Lower lobe of right lung (tissue), 2 donors: ENCODE results near the gene SIGLEC6. TPM values are rescaled to one million over a fixed set of nuclear protein-coding genes. Genes with fewer than 3 reads are reported as not detected.
"Not testable (repeated sequence)": the region's sequence is repeated elsewhere in the genome, so short reads cannot be mapped to it uniquely, and the experiment has no call there.

Experiments used
- ATAC-seq, 2 donors: fragments of 200-7000 bp; cut with Tn5 transposase; one replicate each; pipeline ENCODE4 v1.9.1; 2020 to 2022; ENCODE audit warnings: mild to moderate bottlenecking in 2 of 2, moderate library complexity in 2 of 2
- DNase-seq: peaks from one replicate; pipeline ENCODE4 v3.0.0-alpha.2; 2020
- H3K27ac ChIP-seq: fragments of 200-600 bp; one replicate; pipeline ENCODE4 v1.8.0; 2022
- H3K27me3 ChIP-seq: fragments of 200-600 bp; one replicate; pipeline ENCODE4 v1.8.0; 2022; ENCODE audit warnings: low read depth
- H3K36me3 ChIP-seq: fragments of 200-600 bp; one replicate; pipeline ENCODE4 v1.8.0; 2022; ENCODE audit warnings: mild to moderate bottlenecking
- H3K4me1 ChIP-seq: fragments of 200-600 bp; one replicate; pipeline ENCODE4 v1.8.0; 2022
- H3K4me3 ChIP-seq: fragments of 200-600 bp; one replicate; pipeline ENCODE4 v1.8.0; 2022; ENCODE audit warnings: mild to moderate bottlenecking
- H3K9me3 ChIP-seq: fragments of 200-600 bp; one replicate; pipeline ENCODE4 v1.8.0; 2022
- intact Hi-C: fragments of 100-400 bp; cut with DNase I; formaldehyde crosslinking; loops from one replicate; pipeline ENCODE4 v1.11.0; 2022
- total RNA-seq: library from RNA; stranded (reverse); fragmentation: NEBNext Ultra II Directional; extraction: Animal tissue kit (Norgen Biotek cat#: 25700); gene quantifications from one replicate; pipeline ENCODE4 v1.2.1, GENCODE V29; 2021
- TF ChIP-seq, protein P1 (sequence below): fragments of 200-600 bp; IDR thresholded peaks from one replicate; pipeline ENCODE4 v1.8.0; 2022; ENCODE audit warnings: antibody characterized with exemption, mild to moderate bottlenecking
- donor health status: DM: no; HTN: yes; CAD: no; lungs with severe emphysema.

The SIGLEC6 gene
- total RNA-seq, 1 donor from 2014 or later = 6.5 TPM

DNA sequence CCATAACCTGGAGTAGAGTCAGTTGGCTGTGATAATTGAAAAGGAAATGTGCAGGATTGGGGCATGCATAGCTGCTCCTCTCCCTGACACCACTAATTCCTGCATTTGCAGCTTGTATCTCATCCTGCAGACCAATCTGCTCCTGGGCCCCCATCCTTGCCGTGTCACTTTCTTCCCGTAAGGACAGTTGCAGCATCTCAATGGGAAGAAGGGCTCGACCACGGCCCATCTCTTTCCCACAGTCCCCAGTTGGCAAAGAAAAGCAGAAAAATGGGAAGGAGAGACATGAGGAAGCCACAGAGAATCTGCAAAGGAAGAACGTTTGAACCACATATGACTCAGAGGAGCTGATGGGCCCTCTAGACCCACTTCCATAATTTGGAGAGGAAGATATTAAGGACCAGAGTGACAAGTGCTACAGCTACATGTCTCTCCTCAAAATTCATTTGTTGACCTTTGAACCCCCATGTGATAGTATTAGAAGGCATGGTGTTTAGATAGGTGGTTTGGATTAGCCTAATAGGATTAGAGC, 28.1 kb downstream of the SIGLEC6 start:
- TF ChIP-seq, protein P1, sequence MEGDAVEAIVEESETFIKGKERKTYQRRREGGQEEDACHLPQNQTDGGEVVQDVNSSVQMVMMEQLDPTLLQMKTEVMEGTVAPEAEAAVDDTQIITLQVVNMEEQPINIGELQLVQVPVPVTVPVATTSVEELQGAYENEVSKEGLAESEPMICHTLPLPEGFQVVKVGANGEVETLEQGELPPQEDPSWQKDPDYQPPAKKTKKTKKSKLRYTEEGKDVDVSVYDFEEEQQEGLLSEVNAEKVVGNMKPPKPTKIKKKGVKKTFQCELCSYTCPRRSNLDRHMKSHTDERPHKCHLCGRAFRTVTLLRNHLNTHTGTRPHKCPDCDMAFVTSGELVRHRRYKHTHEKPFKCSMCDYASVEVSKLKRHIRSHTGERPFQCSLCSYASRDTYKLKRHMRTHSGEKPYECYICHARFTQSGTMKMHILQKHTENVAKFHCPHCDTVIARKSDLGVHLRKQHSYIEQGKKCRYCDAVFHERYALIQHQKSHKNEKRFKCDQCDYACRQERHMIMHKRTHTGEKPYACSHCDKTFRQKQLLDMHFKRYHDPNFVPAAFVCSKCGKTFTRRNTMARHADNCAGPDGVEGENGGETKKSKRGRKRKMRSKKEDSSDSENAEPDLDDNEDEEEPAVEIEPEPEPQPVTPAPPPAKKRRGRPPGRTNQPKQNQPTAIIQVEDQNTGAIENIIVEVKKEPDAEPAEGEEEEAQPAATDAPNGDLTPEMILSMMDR = no peak
- ATAC-seq (peak; percentile 37 to 60), DNase-seq (no peak)
- no peaks in the 10 kb centered on the region for H3K9me3 ChIP-seq
- H3K27me3 ChIP-seq = no peaks in the 10 kb centered on the region
- no peak overlapping the region for H3K27ac ChIP-seq
- H3K4me1 ChIP-seq = peaks cover 5% of the 10 kb centered on the region
- intact Hi-C loops = no loop called here
- no peak overlapping the region for H3K4me3 ChIP-seq
- no peaks in the 10 kb centered on the region for H3K36me3 ChIP-seq

DNA sequence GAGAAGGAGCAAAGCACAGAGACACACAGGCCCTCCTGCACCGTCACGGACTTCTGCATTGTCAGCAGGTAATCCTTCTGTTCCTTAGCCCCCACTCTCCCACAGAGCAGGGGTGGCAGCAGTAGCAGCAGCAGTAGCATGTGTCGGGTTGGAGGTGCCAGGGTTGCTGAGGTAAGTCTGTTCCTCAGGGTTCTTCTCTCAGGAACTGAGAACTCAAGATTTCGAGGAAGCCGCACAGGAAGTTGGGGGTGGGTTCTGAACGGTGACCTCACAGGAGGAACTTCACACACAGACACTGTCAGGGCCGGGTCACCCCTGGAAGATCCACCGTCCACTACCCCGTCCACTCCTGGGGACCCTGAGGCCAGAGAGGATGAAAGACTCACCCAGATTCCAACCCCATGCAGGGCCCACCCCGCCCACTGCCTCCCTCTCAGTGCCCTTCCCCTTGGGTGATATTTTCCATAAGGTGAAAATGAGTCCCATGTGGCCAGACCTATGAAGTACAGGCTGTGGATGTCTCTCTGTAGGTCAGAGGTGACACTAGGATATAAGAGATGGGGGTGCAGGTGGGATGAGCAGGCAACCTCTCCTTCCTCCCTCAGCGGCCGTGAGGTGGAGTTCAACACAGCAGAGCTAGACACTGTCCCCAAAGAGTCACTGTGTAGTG, 29.7 kb downstream of the SIGLEC6 start, which contains the start of gene SIGLEC12:
TSS of gene SIGLEC12 (minus strand) at position 207 of the 670 bp plus-strand sequence. CDS start at position 140, 67 bp downstream.
- no peaks in the 10 kb centered on the region for H3K9me3 ChIP-seq
- TF ChIP-seq, protein P1 = no peak
- intact Hi-C loops = no loop called here
- ATAC-seq (peak; percentile 71 to 73), DNase-seq (peak; percentile 71)
- H3K4me3 ChIP-seq = peak within 1 kb of the TSS; percentile 21
- H3K36me3 ChIP-seq = no peaks in the 10 kb centered on the region
- no peaks in the 10 kb centered on the region for H3K4me1 ChIP-seq
- H3K27me3 ChIP-seq = no peaks in the 10 kb centered on the region
- H3K27ac ChIP-seq = no peak within 1 kb of the TSS

DNA sequence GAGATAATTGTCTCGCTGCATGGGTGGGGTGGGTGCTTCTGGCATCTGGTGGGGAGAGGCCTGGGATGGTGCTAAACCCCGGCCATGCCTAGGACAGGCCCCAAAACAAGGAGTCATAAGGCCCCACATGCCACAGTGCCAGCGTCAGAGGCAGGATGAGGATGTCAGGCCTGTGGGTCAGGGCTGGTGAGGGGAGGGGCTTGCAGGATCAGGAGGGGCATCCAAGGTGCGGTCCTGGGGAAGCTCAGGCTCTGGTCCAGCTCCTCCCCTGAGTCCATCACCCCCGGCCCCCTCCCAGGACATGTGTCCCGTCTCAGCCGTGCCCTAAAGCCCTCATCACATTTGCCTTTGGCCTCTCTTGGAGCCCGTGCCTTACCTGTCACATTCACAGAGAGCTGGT, 30.5 kb downstream of the SIGLEC6 start:
- H3K4me1 ChIP-seq, intact Hi-C loops, H3K27me3 ChIP-seq, H3K9me3 ChIP-seq, H3K27ac ChIP-seq, DNase-seq, H3K36me3 ChIP-seq: not testable (repeated sequence)
- H3K4me3 ChIP-seq = peak overlapping the region; percentile 21
- ATAC-seq = peak; percentile 5 to 26

DNA sequence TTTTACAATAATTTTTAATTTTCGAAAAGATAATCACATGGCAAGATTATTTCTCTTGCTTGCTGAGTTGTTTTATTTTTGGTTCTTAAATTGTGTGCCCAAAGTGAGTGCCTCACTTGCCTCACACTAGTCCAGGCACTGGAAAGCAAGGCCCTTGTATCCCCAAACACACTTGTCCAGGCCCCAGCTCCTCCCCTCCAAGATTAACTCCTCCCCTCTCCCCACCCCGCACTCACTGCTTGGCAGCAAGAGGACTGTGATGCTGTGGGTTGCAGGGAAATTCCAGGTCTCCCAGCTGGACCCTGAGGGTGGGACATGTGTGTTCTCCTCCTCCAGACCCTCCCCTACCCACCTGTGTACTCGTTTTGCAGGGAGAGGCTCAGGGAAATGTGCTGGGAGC, 33.8 kb downstream of the SIGLEC6 start:
- DNase-seq = no peak
- intact Hi-C loops = no loop called here
- TF ChIP-seq, protein P1 = no peak

DNA sequence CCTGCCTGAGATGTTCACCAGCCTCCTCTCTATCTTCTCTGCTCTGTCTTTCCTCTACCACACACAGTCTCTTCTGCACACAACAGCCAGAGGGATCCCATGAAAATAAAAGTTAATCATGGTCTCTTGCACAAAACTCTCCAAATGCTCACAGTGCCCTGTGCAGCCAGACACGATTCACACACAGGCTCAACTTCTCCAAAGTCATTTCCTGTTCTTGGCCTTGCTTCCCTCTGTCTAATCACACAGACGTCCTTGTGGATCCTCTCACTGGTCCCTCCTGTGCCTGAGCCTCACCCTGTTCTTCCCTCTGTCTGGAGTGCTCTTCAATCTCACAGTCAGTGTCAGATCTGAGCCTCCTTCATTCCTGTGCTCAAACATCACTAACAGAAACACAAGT, 37.7 kb downstream of the SIGLEC6 start:
- Histone ChIP-seq H3K36me3 (no peaks in the 10 kb centered on the region), H3K9me3 (no peaks in the 10 kb centered on the region), H3K27me3 (peaks cover 5% of the 10 kb centered on the region), H3K27ac (no peak overlapping the region), H3K4me1 (peaks cover 7% of the 10 kb centered on the region), H3K4me3 (no peak overlapping the region)
- intact Hi-C loops = no loop called here
- TF ChIP-seq, protein P1 = no peak
- DNase-seq = no peak
- ATAC-seq = peak; percentile 18 to 64

More for the DNA sequence above, 33.8 kb downstream of the SIGLEC6 start:
- Histone ChIP-seq H3K36me3 (no peaks in the 10 kb centered on the region), H3K9me3 (no peaks in the 10 kb centered on the region), H3K27ac (no peak overlapping the region), H3K27me3 (no peaks in the 10 kb centered on the region), H3K4me3 (no peak overlapping the region), H3K4me1 (peaks cover 7% of the 10 kb centered on the region)
- no peak for ATAC-seq

DNA sequence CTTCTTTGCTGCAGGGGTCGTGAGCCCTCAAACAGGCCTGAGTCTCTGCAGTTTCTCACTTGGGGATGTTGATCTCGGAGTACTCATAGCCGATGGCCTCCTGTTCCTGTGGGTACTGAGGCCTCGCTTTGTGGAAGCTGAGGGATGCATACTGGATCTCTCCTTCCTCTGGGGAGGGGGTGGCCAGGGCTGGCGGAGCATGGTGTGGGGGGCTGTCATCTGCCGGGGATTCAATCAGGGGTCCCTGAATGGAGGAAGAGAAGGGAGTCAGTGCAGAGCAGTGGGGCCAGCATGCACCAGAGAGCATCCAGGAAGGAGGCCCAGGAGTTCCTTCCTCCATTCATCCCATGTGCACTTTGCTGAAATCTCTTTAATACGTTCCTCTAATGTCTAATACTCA, 39.9 kb downstream of the SIGLEC6 start:
- ATAC-seq = no peak
- DNase-seq = no peak
- Histone ChIP-seq H3K27me3 (peaks cover 5% of the 10 kb centered on the region), H3K4me1 (peaks cover 7% of the 10 kb centered on the region), H3K36me3 (no peaks in the 10 kb centered on the region), H3K27ac (no peak overlapping the region), H3K9me3 (no peaks in the 10 kb centered on the region), H3K4me3 (no peak overlapping the region)
- intact Hi-C loops = no loop called here
- TF ChIP-seq, protein P1 = no peak
